ENCODE data around the gene FSTL3.

Gene FSTL3

GRCh38 chr19:641702-642101, 34.5 kb upstream of the FSTL3 start:
- no peak for TF ChIP-seq CTCF (IDR thresholded peaks at IDR 0.05; ENCODE audit: poor library complexity, severe bottlenecking)

DNA sequence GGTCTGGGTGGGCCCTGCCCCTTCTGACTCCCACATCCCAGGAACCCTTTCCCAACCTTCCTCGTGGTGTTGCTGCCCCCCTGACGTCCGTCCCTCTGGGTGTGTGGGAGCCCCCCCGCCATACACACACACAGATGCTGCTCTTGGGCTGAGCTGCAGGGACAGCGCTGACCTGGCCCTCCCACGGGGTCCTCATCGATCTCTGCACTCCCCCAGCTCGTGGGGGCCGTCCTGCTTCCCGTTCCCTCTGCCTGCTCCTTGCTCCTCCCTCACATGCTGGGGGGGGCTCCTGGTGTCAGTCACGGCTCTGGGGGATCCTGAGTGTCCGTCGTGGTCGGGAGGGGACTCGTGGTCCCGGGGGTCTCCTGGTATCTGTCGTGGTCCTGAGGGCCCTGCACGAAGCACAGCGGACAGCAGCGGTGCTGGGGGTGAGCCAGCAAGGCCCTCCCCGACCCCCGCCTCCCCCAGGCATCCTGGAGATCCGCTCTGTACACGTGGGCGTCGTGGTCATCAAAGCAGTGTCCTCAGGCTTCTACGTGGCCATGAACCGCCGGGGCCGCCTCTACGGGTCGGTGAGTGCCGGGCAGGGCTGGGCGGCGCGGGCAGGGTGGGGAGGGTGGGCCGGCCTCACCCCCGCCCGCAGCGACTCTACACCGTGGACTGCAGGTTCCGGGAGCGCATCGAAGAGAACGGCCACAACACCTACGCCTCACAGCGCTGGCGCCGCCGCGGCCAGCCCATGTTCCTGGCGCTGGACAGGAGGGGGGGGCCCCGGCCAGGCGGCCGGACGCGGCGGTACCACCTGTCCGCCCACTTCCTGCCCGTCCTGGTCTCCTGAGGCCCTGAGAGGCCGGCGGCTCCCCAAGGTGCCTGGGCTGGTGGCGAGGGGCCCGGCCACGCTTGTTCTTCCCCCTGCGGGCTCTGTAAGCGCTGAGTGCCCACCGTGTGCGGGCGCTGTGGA, 33.1 kb upstream of the FSTL3 start:
- TF ChIP-seq CTCF (IDR thresholded peaks at IDR 0.05; ENCODE audit: poor library complexity, severe bottlenecking): no peak
- no peak for ATAC-seq (ENCODE audit: low read depth)

More at GRCh38 chr19:641702-642101, 34.5 kb upstream of the FSTL3 start:
- no peak overlapping the region for H3K27ac ChIP-seq (ENCODE audit: poor library complexity, severe bottlenecking)
- H3K9me3 ChIP-seq (ENCODE audit: severe bottlenecking): no peaks in the 10 kb centered on the region
- DNase-seq (ENCODE audit: low spot score): no peak
- H3K36me3 ChIP-seq (ENCODE audit: low read depth): no peaks in the 10 kb centered on the region
- no peaks in the 10 kb centered on the region for H3K4me1 ChIP-seq (ENCODE audit: insufficient read depth, poor library complexity, severe bottlenecking)
- no peak for ATAC-seq (ENCODE audit: low read depth)
- no peaks in the 10 kb centered on the region for H3K27me3 ChIP-seq (ENCODE audit: insufficient read depth, poor library complexity, severe bottlenecking)
- no peak overlapping the region for H3K4me3 ChIP-seq (ENCODE audit: severe bottlenecking)

GRCh38 chr19:643736-644135, 32.5 kb upstream of the FSTL3 start:
- DNase-seq (ENCODE audit: low spot score): no peak
- no peak for ATAC-seq (ENCODE audit: low read depth)
- Histone ChIP-seq H3K4me1 (ENCODE audit: insufficient read depth, poor library complexity, severe bottlenecking) (no peaks in the 10 kb centered on the region), H3K4me3 (ENCODE audit: severe bottlenecking) (no peak overlapping the region), H3K27ac (ENCODE audit: poor library complexity, severe bottlenecking) (no peak overlapping the region), H3K9me3 (ENCODE audit: severe bottlenecking) (no peaks in the 10 kb centered on the region), H3K36me3 (ENCODE audit: low read depth) (peaks cover 9% of the 10 kb centered on the region; the same call in 1 of the 2 replicates), H3K27me3 (ENCODE audit: insufficient read depth, poor library complexity, severe bottlenecking) (no peaks in the 10 kb centered on the region)
- TF ChIP-seq CTCF (IDR thresholded peaks at IDR 0.05; ENCODE audit: poor library complexity, severe bottlenecking): no peak

More for the DNA sequence above, 33.1 kb upstream of the FSTL3 start:
- no peaks in the 10 kb centered on the region for H3K27me3 ChIP-seq (ENCODE audit: insufficient read depth, poor library complexity, severe bottlenecking)
- H3K4me1 ChIP-seq (ENCODE audit: insufficient read depth, poor library complexity, severe bottlenecking): no peaks in the 10 kb centered on the region
- no peak overlapping the region for H3K4me3 ChIP-seq (ENCODE audit: severe bottlenecking)
- H3K27ac ChIP-seq (ENCODE audit: poor library complexity, severe bottlenecking): no peak overlapping the region
- 0 out of 2 replicates have a peak, but pooled peaks cover 5% of the 10 kb centered on the region for H3K36me3 ChIP-seq (ENCODE audit: low read depth)
- no peaks in the 10 kb centered on the region for H3K9me3 ChIP-seq (ENCODE audit: severe bottlenecking)
- DNase-seq (ENCODE audit: low spot score): no peak

DNA sequence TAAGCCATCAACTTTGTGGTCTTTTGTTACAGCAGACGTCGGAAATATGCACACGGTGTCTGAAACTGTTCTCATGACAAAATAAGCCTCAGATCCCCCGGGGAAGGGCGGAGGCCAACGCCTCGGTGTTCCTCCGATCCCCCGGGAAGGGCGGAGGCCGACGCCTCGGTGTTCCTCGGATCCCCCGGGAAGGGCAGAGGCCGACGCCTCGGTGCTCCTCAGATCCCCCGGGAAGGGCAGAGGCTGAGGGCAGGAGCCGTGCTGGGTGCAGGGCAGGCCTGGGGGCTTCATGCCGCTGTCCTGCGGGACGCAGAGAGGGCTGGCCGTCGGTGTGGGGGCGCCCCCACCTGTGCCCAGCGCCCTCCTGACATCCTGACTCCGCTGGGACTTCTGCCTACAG, 31.8 kb upstream of the FSTL3 start:
- TF ChIP-seq CTCF (IDR thresholded peaks at IDR 0.05; ENCODE audit: poor library complexity, severe bottlenecking): no peak
- Histone ChIP-seq H3K4me1 (ENCODE audit: insufficient read depth, poor library complexity, severe bottlenecking) (no peaks in the 10 kb centered on the region), H3K4me3 (ENCODE audit: severe bottlenecking) (no peak overlapping the region), H3K27ac (ENCODE audit: poor library complexity, severe bottlenecking) (no peak overlapping the region), H3K9me3 (ENCODE audit: severe bottlenecking) (no peaks in the 10 kb centered on the region), H3K27me3 (ENCODE audit: insufficient read depth, poor library complexity, severe bottlenecking) (no peaks in the 10 kb centered on the region), H3K36me3 (ENCODE audit: low read depth) (peaks cover 15% of the 10 kb centered on the region)
- ATAC-seq (ENCODE audit: low read depth) (no peak), DNase-seq (ENCODE audit: low spot score) (no peak)

- Histone ChIP-seq H3K9me3 (ENCODE audit: severe bottlenecking) (no peaks in the 10 kb centered on the region), H3K27ac (ENCODE audit: poor library complexity, severe bottlenecking) (no peak overlapping the region), H3K4me3 (ENCODE audit: severe bottlenecking) (no peak overlapping the region), H3K36me3 (ENCODE audit: low read depth) (peaks cover 17% of the 10 kb centered on the region), H3K27me3 (ENCODE audit: insufficient read depth, poor library complexity, severe bottlenecking) (no peaks in the 10 kb centered on the region), H3K4me1 (ENCODE audit: insufficient read depth, poor library complexity, severe bottlenecking) (no peaks in the 10 kb centered on the region)
- ATAC-seq (ENCODE audit: low read depth) (no peak), DNase-seq (ENCODE audit: low spot score) (no peak)
- TF ChIP-seq CTCF (IDR thresholded peaks at IDR 0.05; ENCODE audit: poor library complexity, severe bottlenecking): no peak
Measured at GRCh38 chr19:644789-645188, 31.4 kb upstream of the FSTL3 start.
